HuH-7.5 (cell line): ENCODE data around the gene TNNT3.

ENCODE experiments used
- DNase-seq: peaks from one replicate; pipeline ENCODE4 v3.0.0; 2011; ENCODE audit warnings: low spot score

Gene TNNT3

GRCh38 chr11:1896923-1897322 is 22.6 kb upstream of the TNNT3 start:
- no peak for DNase-seq

GRCh38 chr11:1899090-1899489 is 20.4 kb upstream of the TNNT3 start:
- DNase-seq: no peak

DNA sequence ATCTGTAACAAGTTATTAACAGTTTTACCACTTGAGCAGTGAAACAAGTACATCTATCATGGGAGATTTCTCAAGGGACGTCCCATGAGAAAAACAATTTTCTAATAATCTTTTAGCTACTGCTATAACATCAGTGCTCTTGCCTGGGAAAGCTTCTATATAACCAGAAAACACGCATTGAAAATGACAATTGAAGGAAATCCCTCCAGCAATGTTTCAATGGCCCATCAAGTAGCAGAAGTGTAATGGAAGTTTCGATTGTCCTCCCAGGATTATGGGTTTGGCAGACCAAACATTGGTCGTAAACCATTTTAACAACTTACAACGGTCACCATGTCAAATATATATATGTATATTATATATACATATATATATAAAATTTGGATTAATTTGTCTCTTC is 19.8 kb upstream of the TNNT3 start:
- no peak for DNase-seq

DNA sequence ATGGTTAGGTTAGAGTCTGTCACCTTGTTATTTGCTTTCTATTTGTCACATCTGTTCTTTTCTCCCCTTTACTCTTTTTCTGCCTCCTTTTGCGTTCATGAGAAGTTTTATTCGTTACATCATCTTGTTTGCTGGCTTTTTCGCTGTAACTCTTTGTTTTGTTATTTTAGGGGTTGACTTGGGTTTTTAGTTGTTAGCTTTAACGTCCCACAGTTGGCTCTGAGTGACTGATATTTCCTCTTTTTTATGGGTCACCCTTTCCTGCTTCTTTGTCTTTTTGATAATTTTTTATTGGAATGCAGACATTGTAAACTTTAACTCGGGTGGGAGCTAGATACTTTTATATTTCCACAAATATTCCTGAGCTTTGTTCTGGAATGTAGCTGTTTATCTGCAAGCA is 13.3 kb upstream of the TNNT3 start:
- DNase-seq: no peak

- no peak for DNase-seq
These were observed 12.7 kb upstream of the TNNT3 start for GRCh38 chr11:1906611-1907423.

- no peak for DNase-seq
These were observed 10.9 kb upstream of the TNNT3 start for GRCh38 chr11:1908618-1909017.

- DNase-seq: no peak
These were observed 10.0 kb upstream of the TNNT3 start for GRCh38 chr11:1909524-1909923.

- DNase-seq: no peak
These were observed 7.1 kb upstream of the TNNT3 start for GRCh38 chr11:1912289-1912878.

GRCh38 chr11:1913271-1914060 is 6.0 kb upstream of the TNNT3 start:
- no peak for DNase-seq

DNA sequence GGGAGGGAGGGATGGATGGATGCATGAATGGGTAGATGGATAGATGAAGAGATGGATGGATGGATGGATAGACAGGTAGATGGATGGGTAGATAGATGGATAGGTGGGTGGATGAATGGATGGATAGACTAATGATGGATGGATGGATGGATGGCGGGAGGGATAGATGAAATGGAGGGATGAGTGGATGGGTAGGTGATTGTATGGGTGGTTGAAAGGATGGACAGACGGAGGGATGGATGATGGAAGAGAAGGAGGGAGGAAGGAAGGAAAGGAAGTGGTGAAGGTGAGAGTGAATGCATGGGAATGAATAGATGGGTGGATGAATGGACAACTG is 3.7 kb upstream of the TNNT3 start:
- DNase-seq: no peak

GRCh38 chr11:1916132-1916985 is 3.1 kb upstream of the TNNT3 start:
- no peak for DNase-seq

DNA sequence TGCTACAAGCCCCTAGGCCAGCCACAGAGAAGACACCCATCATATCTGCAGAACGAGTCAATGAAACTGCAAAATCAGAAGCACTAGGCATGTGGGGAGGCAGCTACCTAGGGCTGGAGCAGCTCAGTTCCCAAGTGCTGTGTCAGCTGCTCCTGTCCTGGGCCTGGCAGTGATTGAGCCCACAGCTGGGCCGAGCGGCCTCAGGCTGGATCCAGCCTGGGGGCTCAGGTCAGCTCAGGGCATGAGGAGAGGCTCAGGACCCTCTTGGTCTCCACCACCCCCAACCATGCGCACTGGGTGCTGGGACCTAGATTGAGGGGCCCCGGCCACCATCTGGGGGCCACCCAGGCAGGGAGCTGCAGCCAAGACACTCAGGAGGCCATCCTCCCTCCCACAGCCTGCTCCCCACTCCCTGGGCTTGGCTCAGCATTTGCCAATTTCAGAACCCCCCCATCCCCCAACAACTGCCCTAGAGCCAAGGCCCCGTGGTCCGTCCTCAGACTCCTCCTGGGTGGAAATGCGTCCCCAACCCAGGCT is 2.4 kb upstream of the TNNT3 start:
- DNase-seq: no peak

DNA sequence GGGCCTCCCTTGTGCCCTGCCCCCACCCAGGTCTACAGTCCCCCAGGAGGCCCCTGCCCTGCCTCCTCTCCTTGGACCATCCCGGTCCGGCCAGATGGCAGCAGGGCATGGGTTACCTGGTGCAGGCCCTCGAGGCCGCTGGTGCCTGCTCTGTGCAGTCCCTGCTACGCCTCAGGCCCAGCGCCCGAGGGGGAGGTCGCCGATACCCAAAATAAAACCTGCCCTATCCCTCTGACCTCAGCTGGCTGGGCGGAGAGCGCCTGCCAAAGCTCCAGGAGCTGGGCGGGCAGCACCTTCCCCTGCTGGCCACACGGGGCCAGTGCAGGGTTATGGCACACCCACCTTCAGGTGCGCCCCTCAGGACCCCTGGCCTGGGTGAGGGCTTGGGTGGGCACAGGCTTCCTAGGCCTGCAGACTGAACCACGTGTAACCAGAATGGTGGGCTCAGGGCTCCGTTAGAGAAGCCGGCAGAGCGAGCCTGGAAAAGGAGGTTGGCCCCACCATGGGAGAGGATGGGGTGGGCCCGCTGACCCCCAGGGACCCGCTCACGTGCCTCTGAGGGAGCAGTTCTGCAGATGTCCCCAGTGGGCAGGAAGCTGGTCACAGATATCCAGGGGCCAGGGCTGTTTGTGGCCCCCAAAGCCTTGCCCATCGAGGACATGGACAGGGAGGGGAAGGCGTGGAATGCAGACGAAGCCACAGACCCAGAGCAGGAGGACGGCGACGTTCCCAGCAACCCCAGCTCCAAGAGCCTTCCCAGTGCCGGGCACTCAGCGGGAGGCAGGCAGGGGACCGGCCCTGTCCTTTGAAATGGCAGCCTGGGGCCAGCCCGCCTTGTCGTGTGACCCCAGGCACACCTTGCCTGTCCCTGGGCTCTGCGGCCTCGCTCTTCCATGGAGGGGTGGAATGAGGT is 1.7 kb upstream of the TNNT3 start:
- no peak for DNase-seq

DNA sequence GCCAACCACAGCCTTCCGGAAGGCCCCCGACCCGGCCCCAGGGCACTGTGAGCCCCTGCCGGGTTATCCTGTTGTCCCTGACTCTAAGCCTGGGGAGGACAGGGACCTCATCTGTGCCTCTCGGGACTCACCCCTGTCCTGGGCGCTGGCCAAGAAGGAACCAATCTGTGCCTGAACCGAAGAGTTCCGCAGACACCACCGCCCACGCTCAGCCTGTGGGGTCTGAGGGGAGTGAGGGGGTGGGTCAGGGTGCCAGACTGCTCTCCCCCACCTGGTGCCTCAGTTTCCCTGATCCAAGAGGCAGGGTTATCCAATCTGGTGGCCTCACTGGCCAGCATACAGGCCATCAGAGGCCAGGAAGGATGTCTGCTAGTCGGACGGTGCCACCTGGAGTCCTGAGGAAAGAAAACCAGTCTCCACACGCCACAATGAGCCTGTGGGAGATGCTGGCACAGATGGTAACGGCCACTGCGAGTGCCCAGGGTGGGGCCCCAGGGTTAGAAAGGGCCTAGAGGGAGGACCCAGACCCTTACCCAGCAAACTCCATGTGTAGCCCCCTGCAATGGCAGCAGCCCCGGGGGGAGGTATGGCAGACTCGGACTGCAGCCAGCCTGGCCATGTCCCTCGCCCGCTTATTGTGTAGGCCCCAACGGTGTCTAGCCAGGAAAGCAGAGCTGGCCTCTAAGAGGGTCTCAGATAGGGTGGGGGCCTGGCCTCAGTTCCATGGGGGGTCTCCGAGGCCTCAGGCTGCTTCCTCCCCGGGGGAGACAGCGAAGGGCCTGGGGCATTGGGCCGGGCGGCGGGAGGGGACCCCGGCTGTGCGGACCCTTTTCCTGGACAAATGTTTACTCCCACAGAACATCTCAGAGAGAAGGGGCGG is 827 bp upstream of the TNNT3 start:
- no peak for DNase-seq

GRCh38 chr11:1920128-1920908 is 815 bp downstream of the TNNT3 start:
- DNase-seq: no peak

DNA sequence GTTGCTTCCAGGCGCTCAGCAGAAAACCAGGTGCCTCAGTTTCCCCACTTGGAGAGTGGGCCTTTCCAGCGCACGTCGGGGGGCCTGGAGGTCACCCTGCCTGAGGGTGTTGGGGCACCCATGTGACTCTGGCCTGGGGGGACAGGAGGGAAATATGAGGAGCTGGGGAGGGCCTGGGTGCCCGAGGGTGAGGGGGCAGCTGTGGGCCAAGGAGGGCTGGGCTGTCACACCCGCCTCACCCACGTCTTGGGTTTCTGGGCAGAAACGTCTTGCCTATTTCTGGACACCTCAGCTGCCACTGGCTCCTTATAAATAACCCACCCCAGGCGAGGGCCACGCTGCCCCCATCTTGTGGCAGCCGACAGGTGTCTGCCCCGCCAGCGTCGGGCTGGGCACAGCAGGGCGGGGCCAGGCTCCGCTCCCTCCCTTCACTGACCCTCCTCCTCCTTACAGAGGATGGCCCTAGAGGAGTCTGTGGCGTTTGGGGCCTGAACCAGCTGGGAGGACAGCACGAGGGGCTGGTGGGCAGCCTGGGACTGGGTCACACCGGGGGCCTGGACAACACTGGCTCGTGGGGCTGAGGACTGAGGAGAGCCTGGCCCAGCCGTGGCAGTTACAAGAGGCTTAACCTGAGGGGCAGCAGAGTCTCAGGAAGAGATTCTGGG is 1.5 kb downstream of the TNNT3 start:
- DNase-seq: no peak

GRCh38 chr11:1921574-1922141 is 2.2 kb downstream of the TNNT3 start:
- DNase-seq: no peak

- DNase-seq: no peak
These were observed 3.1 kb downstream of the TNNT3 start for GRCh38 chr11:1922481-1923081.
